H1 (cell line): ENCODE results near the gene RTF2. TPM values are rescaled to one million over a fixed set of nuclear protein-coding genes. Genes with fewer than 3 reads are reported as not detected.

Experiments
- EP300 ChIP-seq, 2 experiments: IDR thresholded peaks; 1 replicate in 1 of 2; 2 replicates in 1 of 2; pipeline ENCODE4 v1.6.1; 2011 to 2012; ENCODE audit warnings: low read depth in 2 of 2, low read length in 2 of 2, mild to moderate bottlenecking in 2 of 2, borderline replicate concordance in 1 of 2, inconsistent platforms in 1 of 2, moderate library complexity in 1 of 2
- polyA plus RNA-seq, 7 experiments: library from polyadenylated mRNA; depleted of rRNA in 3 of 7; stranded (reverse) in 5 of 7; unstranded in 2 of 7; fragments of >200 nt in 5 of 7; fragments of 200-250 nt in 2 of 7; gene quantifications; 1 replicate in 5 of 7; 2 replicates in 1 of 7; 4 replicates in 1 of 7; pipeline versions ENCODE4 v1.2.1 to v1.2.3, GENCODE V29; 2011 to 2013; ENCODE audit warnings: missing spikeins in 2 of 7, mixed read lengths in 2 of 7
- total RNA-seq: library from RNA; stranded (reverse); fragmentation: NEBNext Ultra II Directional; extraction: Animal tissue kit (Norgen Biotek cat#: 25700); gene quantifications from 2 replicates; pipeline ENCODE4 v1.2.1, GENCODE V29; 2021

The RTF2 gene
- total and polyA plus RNA-seq, 2 of the 8 experiments (the other 6 are each of a cell fraction or from before 2014, with no cell fraction given): 33.9 to 51.2 TPM

GRCh38 chr20:56468316-56469076 is at the start of gene RTF2 (continued):
- no peak; a peak in 1 of 3 replicates for TF ChIP-seq EP300 (IDR thresholded peaks at IDR 0.05; ENCODE audit: borderline replicate concordance in 1 of 2, low read depth in 2 of 2, low read length in 2 of 2)
- TF ChIP-seq, all 59 proteins: peak for 21
